Measurements from ENCODE around the gene NCF4.
A peak's percentile ranks its signal among the peaks of the same experiment; 100 is the strongest.

Gene NCF4

GRCh38 chr22:36901411-36902142 is 40.8 kb downstream of the NCF4 start:
- Histone ChIP-seq H3K36me3 (replicated peaks; ENCODE audit: insufficient read depth, low read length) (no peaks in the 10 kb centered on the region), H2AFZ (ENCODE audit: low read length) (peak overlapping the region; percentile 72), H3K4me3 (ENCODE audit: low read length) (peak overlapping the region; percentile 15; the same call in 1 of the 2 replicates), H4K20me1 (ENCODE audit: insufficient read depth, low read length) (no peaks in the 10 kb centered on the region), H3K4me1 (ENCODE audit: low read length) (peaks cover 18% of the 10 kb centered on the region), H3K27me3 (replicated peaks; ENCODE audit: insufficient read depth, low read length) (no peaks in the 10 kb centered on the region), H3K79me2 (ENCODE audit: low read length) (no peaks in the 10 kb centered on the region), H3K9me3 (replicated peaks; ENCODE audit: insufficient read depth, low read length) (no peaks in the 10 kb centered on the region), H3K9ac (ENCODE audit: low read length) (peak overlapping the region; percentile 9; the same call in 1 of the 2 replicates), H3K4me2 (ENCODE audit: low read depth, low read length) (peak overlapping the region; percentile 42), H3K27ac (ENCODE audit: low read length) (peak overlapping the region; percentile 68), H3K9me2 (replicated peaks; ENCODE audit: insufficient read depth, low read length) (no peaks in the 10 kb centered on the region), H3F3A (ENCODE audit: insufficient read depth, low read length) (peaks cover 14% of the 10 kb centered on the region)
- no peak for TF ChIP-seq EZH2phosphoT487 (IDR thresholded peaks at IDR 0.05; ENCODE audit: low read length)
- no peak for TF ChIP-seq EZH2 (optimal IDR thresholded peaks at IDR 0.05; ENCODE audit: low read depth, low read length)
- TF ChIP-seq CTCF (IDR thresholded peaks at IDR 0.05; ENCODE audit: low read length), result no peak
- peak; percentile 78 for DNase-seq

GRCh38 chr22:36902143-36902926 is 41.5 kb downstream of the NCF4 start:
- H3K4me1 ChIP-seq (ENCODE audit: low read length), result peaks cover 18% of the 10 kb centered on the region
- TF ChIP-seq CTCF (IDR thresholded peaks at IDR 0.05; ENCODE audit: low read length) (no peak), EZH2 (optimal IDR thresholded peaks at IDR 0.05; ENCODE audit: low read depth, low read length) (no peak), EZH2phosphoT487 (IDR thresholded peaks at IDR 0.05; ENCODE audit: low read length) (no peak)
- no peaks in the 10 kb centered on the region for H3K9me3 ChIP-seq (replicated peaks; ENCODE audit: insufficient read depth, low read length)
- H2AFZ ChIP-seq (ENCODE audit: low read length), result peak overlapping the region; percentile 72
- H3K4me2 ChIP-seq (ENCODE audit: low read depth, low read length), result peak overlapping the region; percentile 42
- no peak overlapping the region for H3K9ac ChIP-seq (ENCODE audit: low read length)
- H3F3A ChIP-seq (ENCODE audit: insufficient read depth, low read length), result peaks cover 14% of the 10 kb centered on the region
- no peaks in the 10 kb centered on the region for H3K36me3 ChIP-seq (replicated peaks; ENCODE audit: insufficient read depth, low read length)
- H3K27ac ChIP-seq (ENCODE audit: low read length), result peak overlapping the region; percentile 68; the same call in 1 of the 2 replicates
- H3K79me2 ChIP-seq (ENCODE audit: low read length), result no peaks in the 10 kb centered on the region
- H4K20me1 ChIP-seq (ENCODE audit: insufficient read depth, low read length), result no peaks in the 10 kb centered on the region
- no peak for DNase-seq
- no peaks in the 10 kb centered on the region for H3K27me3 ChIP-seq (replicated peaks; ENCODE audit: insufficient read depth, low read length)
- no peak overlapping the region for H3K4me3 ChIP-seq (ENCODE audit: low read length)
- H3K9me2 ChIP-seq (replicated peaks; ENCODE audit: insufficient read depth, low read length), result no peaks in the 10 kb centered on the region

- no peak for DNase-seq
- H3F3A ChIP-seq (ENCODE audit: insufficient read depth, low read length), result peaks cover 14% of the 10 kb centered on the region
- 0 out of 2 replicates have a peak, but pooled peaks have one; percentile 14 for TF ChIP-seq CTCF (IDR thresholded peaks at IDR 0.05; ENCODE audit: low read length)
- no peak for TF ChIP-seq EZH2phosphoT487 (IDR thresholded peaks at IDR 0.05; ENCODE audit: low read length)
- peaks cover 18% of the 10 kb centered on the region for H3K4me1 ChIP-seq (ENCODE audit: low read length)
- no peak overlapping the region for H2AFZ ChIP-seq (ENCODE audit: low read length)
- H3K79me2 ChIP-seq (ENCODE audit: low read length), result no peaks in the 10 kb centered on the region
- no peak overlapping the region for H3K4me2 ChIP-seq (ENCODE audit: low read depth, low read length)
- H3K36me3 ChIP-seq (replicated peaks; ENCODE audit: insufficient read depth, low read length), result no peaks in the 10 kb centered on the region
- no peaks in the 10 kb centered on the region for H3K9me3 ChIP-seq (replicated peaks; ENCODE audit: insufficient read depth, low read length)
- H3K4me3 ChIP-seq (ENCODE audit: low read length), result no peak overlapping the region
- no peaks in the 10 kb centered on the region for H4K20me1 ChIP-seq (ENCODE audit: insufficient read depth, low read length)
- H3K9me2 ChIP-seq (replicated peaks; ENCODE audit: insufficient read depth, low read length), result no peaks in the 10 kb centered on the region
- no peaks in the 10 kb centered on the region for H3K27me3 ChIP-seq (replicated peaks; ENCODE audit: insufficient read depth, low read length)
- no peak overlapping the region for H3K9ac ChIP-seq (ENCODE audit: low read length)
- H3K27ac ChIP-seq (ENCODE audit: low read length), result no peak overlapping the region
Measured at GRCh38 chr22:36904260-36904880, 43.6 kb downstream of the NCF4 start.

All from MM.1S (cell line).